HEK293T (cell line): ENCODE results near the gene RSPH3.

ENCODE experiments used
- FOXA1 ChIP-seq: fragments of 450-650 bp; IDR thresholded peaks from 2 replicates; pipeline ENCODE4 v1.6.1; 2016; ENCODE audit warnings: mild to moderate bottlenecking
- FOXK2 ChIP-seq: fragments of 450-650 bp; IDR thresholded peaks from 2 replicates; pipeline ENCODE4 v1.6.1; 2016; ENCODE audit warnings: mild to moderate bottlenecking
- FOXM1 ChIP-seq: fragments of 450-650 bp; IDR thresholded peaks from 2 replicates; pipeline ENCODE4 v1.6.1; 2017; ENCODE audit warnings: mild to moderate bottlenecking, borderline replicate concordance
- HDGF ChIP-seq: fragments of 450-650 bp; IDR thresholded peaks from 2 replicates; pipeline ENCODE4 v1.6.1; 2017; ENCODE audit warnings: antibody characterized with exemption, borderline replicate concordance
- LEF1 ChIP-seq: fragments of 450-650 bp; IDR thresholded peaks from 2 replicates; pipeline ENCODE4 v1.6.1; 2017; ENCODE audit warnings: mild to moderate bottlenecking, borderline replicate concordance
- SUZ12 ChIP-seq: fragments of 450-650 bp; IDR thresholded peaks from 2 replicates; pipeline ENCODE4 v1.6.1; 2016; ENCODE audit warnings: mild to moderate bottlenecking
- TARDBP ChIP-seq: fragments of 450-650 bp; IDR thresholded peaks from 2 replicates; pipeline ENCODE4 v1.6.1; 2016

DNA sequence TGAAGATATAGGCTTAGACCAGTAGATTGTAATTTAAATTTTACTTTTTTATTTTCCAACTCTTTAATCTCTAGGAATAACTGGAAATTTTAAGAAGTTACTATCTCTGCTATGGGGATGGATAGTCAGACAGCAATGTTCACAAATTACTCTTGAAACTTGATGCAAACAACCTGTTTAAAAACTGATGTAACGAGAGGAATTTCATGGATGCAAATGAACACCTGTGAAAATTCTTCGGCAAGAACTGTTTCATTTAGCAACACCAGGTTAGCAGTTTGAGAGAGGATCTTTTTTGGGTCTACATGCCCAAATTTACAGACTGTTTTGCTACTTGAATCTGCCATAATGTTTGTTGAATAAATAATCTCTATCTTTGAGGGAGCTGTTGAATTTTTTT lies 20.0 kb upstream of the RSPH3 start:
- TF ChIP-seq FOXM1 (no peak), LEF1 (no peak), TARDBP (no peak), HDGF (no peak), FOXA1 (no peak), SUZ12 (no peak), FOXK2 (no peak)
